HG03025 (cell line): ENCODE measurements around the gene DLX5.

ENCODE experiments used
- ATAC-seq: cut with Tn5 transposase; IDR thresholded peaks from one replicate; pipeline ENCODE4 v1.9.1; 2021; ENCODE audit warnings: mild to moderate bottlenecking, moderate library complexity; ENCODE audit not compliant: unreplicated experiment, low FRiP score

The DLX5 gene

DNA sequence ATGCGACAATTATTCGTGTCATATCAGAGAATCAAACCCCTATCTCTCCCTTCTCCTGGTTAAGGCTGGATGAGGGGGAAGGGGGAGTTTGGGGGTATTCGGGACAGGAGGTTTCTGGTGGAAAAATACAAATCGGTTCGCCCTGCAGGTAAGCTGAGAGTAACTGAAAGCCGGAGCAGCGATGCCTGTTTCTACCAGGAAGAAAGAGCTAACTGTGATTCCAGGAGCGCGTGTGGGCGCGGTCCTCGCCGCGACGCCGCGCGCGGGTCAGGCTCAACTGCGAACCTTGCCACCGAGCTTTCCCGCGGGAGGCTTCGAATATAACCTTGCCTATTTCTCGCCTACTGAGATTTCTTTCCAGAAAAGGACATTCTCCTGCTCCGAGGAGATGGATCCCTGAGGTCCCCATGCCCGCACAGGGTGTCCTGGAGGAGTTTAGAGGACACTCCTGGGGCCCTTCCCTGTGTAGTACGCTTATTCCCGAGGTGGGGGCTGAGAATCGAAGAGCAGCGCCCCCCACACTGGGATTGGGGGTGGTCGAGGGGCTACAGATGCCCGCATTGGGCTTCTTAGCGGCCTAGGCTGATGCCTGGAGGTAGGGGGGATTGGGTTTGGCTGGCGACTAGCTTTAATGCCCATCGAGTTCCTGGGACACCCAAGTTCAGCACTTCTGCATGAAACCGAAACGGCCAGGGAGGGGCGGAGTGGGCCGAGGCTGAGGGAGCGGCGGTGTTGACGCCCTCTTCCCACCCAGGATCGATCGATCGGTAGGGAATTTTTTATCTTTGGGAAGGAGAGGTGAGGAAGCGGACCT lies 32.2 kb downstream of the DLX5 start:
- ATAC-seq = no peak

DNA sequence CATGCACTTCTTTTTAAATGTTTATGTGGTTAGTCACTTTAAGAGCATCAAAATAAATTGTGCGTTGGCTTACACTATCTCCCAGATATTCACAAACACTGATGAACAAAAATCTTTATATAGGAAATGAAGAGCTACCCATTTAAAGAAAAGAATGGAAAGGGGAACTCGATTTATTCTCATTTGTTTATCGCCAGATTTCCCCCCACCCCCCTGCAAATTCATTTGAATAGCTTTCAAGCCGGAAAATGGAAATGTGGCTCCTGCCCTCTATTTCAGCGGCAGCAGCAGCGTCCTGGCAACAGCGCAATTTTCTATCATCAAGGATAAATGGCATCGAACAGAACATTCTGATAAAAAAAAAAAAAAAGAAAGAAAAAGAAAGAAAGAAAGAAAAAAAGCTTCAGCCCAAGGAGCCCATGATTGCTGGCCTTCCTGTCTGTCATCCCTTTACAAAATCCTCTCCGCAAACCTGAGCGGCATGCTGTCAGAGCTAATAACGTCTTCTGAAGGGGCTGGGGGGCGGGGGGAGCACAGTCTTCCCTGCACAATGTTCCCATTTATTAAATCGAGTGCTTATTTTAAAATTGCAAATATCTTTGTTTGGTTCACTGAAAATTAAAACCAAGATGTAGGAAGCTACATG lies 33.0 kb downstream of the DLX5 start:
- ATAC-seq = no peak

DNA sequence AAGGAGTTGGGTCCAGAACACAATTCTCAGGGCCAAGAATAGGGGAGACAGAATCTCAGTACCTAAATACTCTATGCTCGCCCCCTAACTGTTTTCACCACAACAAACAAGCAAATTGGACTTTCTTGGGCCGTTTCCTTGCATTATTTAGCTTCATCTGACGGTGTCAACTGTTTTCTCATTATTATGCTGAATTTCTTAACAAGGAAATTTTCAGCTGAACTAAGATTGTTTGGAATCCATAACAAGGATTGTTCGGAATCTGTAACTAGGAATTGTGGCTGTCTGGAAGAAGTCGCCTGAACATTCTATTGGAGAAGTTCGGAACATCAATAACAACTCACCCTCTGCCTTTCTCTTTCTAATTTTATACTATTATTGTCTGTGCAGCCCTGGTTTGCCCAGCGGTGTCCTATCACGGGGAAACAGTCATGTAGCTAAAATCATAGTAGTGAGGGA lies 34.7 kb downstream of the DLX5 start:
- no peak for ATAC-seq

DNA sequence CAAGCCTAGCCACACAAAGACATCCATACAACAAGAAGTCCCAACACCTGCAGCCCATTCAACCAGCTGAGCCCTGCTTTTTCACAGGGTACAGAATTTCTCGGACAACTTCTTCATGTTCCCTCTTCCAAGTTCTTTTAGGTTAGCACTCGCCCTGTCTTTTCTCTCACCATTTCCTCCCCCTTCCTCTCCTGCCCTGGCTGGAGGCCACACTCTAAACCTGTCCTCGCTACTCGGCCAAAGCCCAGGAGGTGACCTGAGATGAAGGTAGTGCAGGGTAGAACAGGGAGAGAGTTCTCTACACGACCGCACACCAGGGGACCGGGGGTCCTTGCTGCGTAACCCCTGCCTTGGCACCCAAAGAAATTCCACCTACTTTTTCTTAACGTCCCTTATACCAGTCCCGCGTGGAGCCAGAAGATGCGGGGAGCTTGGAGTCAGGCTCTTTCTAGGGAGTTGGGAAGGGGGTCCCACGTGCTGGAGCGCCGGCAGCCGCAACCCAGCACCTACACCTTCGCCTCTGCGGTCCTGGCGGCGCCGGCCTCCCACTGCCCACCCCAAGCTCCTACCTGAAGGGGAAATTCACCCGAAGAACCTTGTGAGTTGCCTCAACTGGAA lies 35.3 kb downstream of the DLX5 start:
- no peak for ATAC-seq

DNA sequence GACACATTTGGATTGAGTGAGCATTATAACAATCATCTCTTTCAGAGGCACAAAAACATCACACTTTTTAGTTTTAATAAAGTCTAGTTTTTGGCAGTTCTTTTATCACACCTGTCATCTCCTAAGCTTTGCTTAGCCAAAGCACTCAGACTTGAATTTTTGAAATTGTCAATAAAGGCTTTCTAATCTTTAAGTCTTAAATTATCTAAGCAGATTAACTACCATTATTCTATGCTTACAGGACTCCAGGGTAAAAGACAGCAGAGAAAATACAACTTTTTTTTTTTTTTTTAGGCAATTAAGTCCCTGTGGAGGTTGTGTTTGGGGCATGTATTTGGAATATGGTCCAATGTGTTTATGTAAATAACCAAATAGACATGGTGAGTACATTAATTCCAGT lies 36.9 kb downstream of the DLX5 start:
- no peak for ATAC-seq

DNA sequence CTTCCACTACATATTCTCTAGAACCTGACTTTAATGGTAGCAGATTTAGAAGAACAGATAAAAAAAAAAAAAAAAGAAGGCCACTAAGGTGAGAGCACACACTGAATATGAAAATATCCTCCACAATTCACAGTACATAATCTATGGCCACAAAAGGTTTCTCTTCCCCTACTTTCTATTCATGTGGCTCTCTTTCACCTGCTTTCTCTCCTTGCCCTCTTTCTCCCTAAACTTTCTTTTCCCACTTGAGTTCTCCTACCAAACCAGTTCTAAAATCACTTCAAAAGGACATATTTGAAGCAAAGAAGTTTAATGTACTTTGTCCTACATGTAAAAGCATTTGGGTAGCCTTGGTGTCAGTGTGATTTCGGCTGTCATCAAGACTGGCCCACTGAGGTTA lies 37.7 kb downstream of the DLX5 start:
- no peak for ATAC-seq

DNA sequence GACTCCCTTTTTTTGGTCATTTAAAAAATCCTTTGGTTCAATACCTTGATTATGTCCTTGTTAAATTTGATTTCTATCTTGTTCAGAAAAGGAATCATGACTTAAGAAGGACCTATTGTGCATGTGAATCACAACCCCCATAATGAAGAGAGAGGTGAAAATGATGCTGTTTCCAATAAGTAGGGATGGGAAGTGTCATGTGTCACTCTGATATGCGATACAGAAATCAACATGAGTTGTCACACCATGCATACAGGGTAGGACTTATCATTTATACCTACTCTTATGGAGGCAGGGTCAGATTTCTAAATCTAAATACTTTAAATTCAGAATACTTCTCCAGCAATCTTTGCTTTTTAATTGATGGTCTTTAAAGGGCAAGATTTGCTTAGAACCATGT lies 38.6 kb downstream of the DLX5 start:
- no peak for ATAC-seq

DNA sequence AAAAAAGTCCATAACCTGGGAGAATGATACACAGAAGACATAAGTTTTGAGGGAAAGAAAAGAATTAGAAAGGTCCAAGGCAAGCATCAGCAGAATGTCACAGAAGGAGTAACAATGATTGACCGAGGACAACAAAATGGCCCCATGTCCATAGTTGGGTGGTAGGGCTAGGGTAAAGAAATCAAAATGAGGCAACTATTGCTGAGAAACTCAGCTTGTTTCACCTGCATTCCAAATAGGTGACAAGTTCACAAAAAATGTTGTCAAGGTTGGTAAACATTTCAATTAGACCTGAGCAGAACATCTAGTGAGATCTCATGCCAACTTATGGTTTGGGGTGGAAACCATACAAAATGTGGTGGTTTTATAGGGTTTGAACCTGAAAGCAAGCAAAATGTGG lies 42.0 kb downstream of the DLX5 start:
- no peak for ATAC-seq

DNA sequence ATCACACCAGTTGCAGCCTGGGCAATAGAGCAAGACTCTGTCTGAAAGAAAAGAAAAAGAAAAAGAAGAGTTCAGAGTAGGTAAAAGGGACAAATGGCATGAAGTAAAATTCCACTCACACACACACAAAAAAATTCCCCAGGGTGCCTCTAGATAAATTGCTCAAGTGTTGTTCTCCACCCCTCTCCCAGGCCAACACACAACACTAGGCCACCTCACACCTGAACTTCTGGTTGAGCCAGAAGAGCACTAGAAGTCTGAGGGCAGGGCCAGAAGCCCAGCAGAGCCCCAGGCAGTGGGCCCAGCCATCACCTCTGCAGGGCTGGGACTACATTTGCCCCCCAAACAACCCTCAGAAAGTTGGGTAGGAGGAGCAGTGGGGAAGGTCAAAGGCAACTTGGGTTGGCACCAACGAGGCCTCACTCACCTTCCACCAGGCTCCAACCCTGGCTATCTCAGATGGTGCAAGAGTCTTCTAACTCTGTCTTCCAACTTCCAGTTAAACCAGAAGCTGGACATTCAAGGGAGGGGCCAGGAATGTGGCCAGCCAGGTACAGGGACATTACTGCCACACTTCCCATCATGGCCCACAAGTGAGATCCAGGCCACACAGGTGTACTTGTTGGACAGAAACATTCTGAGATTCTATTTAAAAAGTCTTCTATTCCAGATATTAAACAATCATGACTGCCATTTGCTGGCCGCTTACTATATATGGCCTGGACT lies 44.9 kb downstream of the DLX5 start:
- ATAC-seq = no peak

DNA sequence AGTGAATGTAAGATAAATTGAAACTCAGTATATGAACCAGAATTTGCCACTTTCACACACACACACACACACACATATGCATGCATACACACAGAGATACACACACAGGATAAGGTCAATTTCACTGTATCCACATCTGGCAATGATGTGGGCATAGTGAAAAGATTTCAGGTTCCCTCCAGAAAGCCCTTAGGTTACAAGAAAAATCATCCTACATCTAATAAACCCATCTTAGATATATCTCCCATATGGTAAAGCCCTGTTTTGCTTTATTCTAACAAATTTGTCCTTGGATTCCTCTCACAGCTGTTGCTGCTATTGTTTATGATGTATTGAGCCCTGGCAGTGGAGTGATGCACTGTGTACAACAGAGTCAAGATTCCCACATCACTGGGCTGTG lies 47.2 kb downstream of the DLX5 start:
- ATAC-seq = no peak

DNA sequence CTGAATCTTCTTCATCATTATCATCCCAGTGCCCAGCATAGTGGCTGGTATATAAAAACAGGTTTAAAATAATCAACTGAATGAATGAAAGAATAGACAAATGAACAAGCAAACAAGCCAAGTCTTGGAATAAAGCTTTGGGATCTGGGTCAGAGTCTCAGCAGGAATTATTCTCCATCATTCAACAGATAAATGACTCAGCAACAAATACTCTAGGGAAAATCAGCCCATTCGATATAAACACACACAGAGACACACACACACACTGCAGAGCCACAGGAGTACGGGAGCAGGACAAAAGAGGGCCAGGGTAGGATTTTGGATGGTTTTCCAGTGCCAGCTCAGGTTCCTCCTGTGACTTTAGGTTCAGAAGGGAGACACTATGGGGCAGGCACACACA lies 48.5 kb downstream of the DLX5 start:
- ATAC-seq = no peak

DNA sequence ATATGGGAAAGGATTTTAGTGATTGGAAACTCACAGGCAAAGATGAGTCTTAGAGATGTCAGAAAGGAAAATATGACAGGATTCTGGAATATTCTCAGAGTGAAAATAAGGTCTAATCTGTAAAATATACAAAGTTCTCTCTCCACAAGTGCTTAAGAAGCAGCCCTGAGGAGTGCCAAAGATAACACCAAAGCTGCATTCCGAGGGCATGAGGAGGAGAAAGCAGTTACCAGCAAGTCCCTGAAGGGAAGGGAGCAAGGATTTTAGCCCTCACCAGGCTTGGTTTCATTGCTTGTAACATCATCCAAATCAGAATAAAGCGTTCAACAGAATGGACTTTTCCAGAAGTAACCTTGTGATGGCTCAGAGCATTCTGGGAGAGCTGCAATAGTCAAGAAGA lies 50.6 kb downstream of the DLX5 start:
- no peak for ATAC-seq

DNA sequence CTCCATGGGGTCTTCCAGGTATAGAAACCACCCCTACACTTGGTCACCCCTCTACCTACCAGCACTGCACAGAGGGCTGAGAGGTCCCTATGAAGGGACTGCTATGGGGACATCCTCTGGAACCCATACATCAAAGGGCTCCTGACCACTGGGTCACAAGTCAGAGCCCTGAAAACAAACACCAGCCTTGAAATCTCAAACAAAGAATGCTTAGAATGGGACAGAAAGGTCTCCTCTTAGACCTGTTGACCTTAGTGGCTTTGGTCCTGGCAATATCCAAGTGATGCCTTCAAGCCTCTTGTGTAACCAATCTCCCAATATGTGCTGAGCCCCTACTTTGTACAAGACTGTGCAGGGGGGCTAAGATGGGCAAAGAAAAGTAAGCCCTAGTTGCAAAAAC lies 53.9 kb downstream of the DLX5 start:
- no peak for ATAC-seq
